HEK293 (cell line): ENCODE data around the gene CCR5AS.

Experiments used
- BCL11A ChIP-seq: fragments of 450-650 bp; formaldehyde crosslinking; IDR thresholded peaks from 2 replicates; pipeline ENCODE4 v1.5.1; 2016; ENCODE audit warnings: low read depth, missing biosample characterization, missing genetic modification characterization
- EGR2 ChIP-seq: fragments of 450-650 bp; formaldehyde crosslinking; IDR thresholded peaks from 2 replicates; pipeline ENCODE4 v1.5.1; 2016; ENCODE audit warnings: low read depth, missing biosample characterization, missing genetic modification characterization
- KLF8 ChIP-seq: fragments of 450-650 bp; formaldehyde crosslinking; IDR thresholded peaks from 2 replicates; pipeline ENCODE4 v1.5.1; 2016; ENCODE audit warnings: missing biosample characterization, missing genetic modification characterization
- ZNF121 ChIP-seq: fragments of 450-650 bp; formaldehyde crosslinking; IDR thresholded peaks from 2 replicates; pipeline ENCODE4 v1.5.1; 2016; ENCODE audit warnings: missing biosample characterization, missing genetic modification characterization
- ZNF248 ChIP-seq: fragments of 450-650 bp; formaldehyde crosslinking; IDR thresholded peaks from 2 replicates; pipeline ENCODE4 v1.5.1; 2017; ENCODE audit warnings: missing biosample characterization, missing genetic modification characterization
- ZNF274 ChIP-seq, 2 experiments: fragments of 200-500 bp in 1 of 2; fragments of 450-650 bp in 1 of 2; sonication (Bioruptor generic) in 1 of 2; formaldehyde crosslinking in 1 of 2; IDR thresholded peaks; 2 replicates each; pipeline versions ENCODE4 v1.5.1 to v1.6.1; 2014 to 2016; ENCODE audit warnings: borderline replicate concordance in 1 of 2, inconsistent platforms in 1 of 2, low read length in 1 of 2, missing biosample characterization in 1 of 2, missing genetic modification characterization in 1 of 2
- ZNF341 ChIP-seq: fragments of 450-650 bp; formaldehyde crosslinking; IDR thresholded peaks from 2 replicates; pipeline ENCODE4; 2016; ENCODE audit warnings: low read depth, missing biosample characterization, missing genetic modification characterization
- ZNF404 ChIP-seq: fragments of 450-650 bp; formaldehyde crosslinking; IDR thresholded peaks from 2 replicates; pipeline ENCODE4 v1.5.1; 2017; ENCODE audit warnings: missing biosample characterization, missing genetic modification characterization
- ZNF629 ChIP-seq: fragments of 450-650 bp; formaldehyde crosslinking; IDR thresholded peaks from 2 replicates; pipeline ENCODE4 v1.5.1; 2017; ENCODE audit warnings: missing biosample characterization, missing genetic modification characterization
- ZNF654 ChIP-seq: fragments of 450-650 bp; formaldehyde crosslinking; IDR thresholded peaks from 2 replicates; pipeline ENCODE4 v1.5.1; 2016; ENCODE audit warnings: low read depth, missing biosample characterization, missing genetic modification characterization
- ZNF747 ChIP-seq: fragments of 450-650 bp; formaldehyde crosslinking; IDR thresholded peaks from 2 replicates; pipeline ENCODE4 v1.5.1; 2016; ENCODE audit warnings: missing biosample characterization, missing genetic modification characterization
- ZSCAN30 ChIP-seq: fragments of 450-650 bp; IDR thresholded peaks from 2 replicates; pipeline ENCODE4 v1.5.1; 2018; ENCODE audit warnings: missing biosample characterization, mild to moderate bottlenecking, missing genetic modification characterization, moderate library complexity
- TF ChIP-seq, protein P1 (sequence below): fragments of 450-650 bp; formaldehyde crosslinking; IDR thresholded peaks from 2 replicates; pipeline ENCODE4 v1.5.1; 2016; ENCODE audit warnings: missing biosample characterization, missing genetic modification characterization
- TF ChIP-seq, protein P2 (sequence below): fragments of 450-650 bp; formaldehyde crosslinking; IDR thresholded peaks from 2 replicates; pipeline ENCODE4 v1.5.1; 2016; ENCODE audit warnings: missing biosample characterization, missing genetic modification characterization

DNA sequence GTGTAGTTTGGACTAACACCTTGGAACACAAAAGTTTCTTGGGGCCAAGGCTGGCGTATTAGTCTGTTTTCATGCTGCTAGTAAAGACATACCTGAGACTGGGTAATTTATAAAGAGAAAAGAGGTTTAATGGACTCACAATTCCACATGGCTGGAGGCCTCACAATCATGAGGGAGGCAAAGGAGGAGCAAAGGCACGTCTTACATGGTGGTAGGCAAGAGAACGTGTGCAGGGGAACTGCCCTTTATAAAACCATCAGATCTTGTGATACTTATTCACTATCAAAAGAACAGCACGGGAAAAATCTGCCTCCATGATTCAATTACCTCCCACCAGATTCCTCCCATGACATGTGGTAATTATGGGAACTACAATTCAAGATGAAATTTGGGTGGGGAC, 62.4 kb downstream of the CCR5AS start:
- TF ChIP-seq ZNF629 (tag by site-specific recombination) = no peak
- no peak for TF ChIP-seq ZNF248 (tag by site-specific recombination)
- TF ChIP-seq, protein P1, sequence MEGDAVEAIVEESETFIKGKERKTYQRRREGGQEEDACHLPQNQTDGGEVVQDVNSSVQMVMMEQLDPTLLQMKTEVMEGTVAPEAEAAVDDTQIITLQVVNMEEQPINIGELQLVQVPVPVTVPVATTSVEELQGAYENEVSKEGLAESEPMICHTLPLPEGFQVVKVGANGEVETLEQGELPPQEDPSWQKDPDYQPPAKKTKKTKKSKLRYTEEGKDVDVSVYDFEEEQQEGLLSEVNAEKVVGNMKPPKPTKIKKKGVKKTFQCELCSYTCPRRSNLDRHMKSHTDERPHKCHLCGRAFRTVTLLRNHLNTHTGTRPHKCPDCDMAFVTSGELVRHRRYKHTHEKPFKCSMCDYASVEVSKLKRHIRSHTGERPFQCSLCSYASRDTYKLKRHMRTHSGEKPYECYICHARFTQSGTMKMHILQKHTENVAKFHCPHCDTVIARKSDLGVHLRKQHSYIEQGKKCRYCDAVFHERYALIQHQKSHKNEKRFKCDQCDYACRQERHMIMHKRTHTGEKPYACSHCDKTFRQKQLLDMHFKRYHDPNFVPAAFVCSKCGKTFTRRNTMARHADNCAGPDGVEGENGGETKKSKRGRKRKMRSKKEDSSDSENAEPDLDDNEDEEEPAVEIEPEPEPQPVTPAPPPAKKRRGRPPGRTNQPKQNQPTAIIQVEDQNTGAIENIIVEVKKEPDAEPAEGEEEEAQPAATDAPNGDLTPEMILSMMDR (tag by site-specific recombination) = no peak
- no peak for TF ChIP-seq ZNF341 (tag by site-specific recombination)
- TF ChIP-seq KLF8 (tag by site-specific recombination) = no peak
- no peak for TF ChIP-seq ZNF747 (tag by site-specific recombination)
- TF ChIP-seq ZNF404 (tag by site-specific recombination) = no peak
- TF ChIP-seq BCL11A (tag by site-specific recombination) = no peak
- no peak for TF ChIP-seq ZNF654
- no peak for TF ChIP-seq EGR2
- no peak for TF ChIP-seq ZNF274 (IDR thresholded peaks at IDR 0.05; ENCODE audit: low read length)
- no peak for TF ChIP-seq ZNF274 (tag by site-specific recombination; IDR thresholded peaks at IDR 0.05; ENCODE audit: borderline replicate concordance)
- no peak for TF ChIP-seq ZNF121 (tag by site-specific recombination)
- TF ChIP-seq ZSCAN30 (tag by site-specific recombination) = no peak
- TF ChIP-seq, protein P2, sequence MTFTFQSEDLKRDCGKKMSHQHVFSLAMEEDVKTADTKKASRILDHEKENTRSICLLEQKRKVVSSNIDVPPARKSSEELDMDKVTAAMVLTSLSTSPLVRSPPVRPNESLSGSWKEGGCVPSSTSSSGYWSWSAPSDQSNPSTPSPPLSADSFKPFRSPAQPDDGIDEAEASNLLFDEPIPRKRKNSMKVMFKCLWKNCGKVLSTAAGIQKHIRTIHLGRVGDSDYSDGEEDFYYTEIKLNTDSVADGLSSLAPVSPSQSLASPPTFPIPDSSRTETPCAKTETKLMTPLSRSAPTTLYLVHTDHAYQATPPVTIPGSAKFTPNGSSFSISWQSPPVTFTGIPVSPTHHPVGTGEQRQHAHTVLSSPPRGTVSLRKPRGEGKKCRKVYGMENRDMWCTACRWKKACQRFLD (tag by site-specific recombination) = no peak
